GM12892 (cell line): ENCODE results near the gene MTCH1.

ENCODE experiments used
- POLR2A ChIP-seq: IDR thresholded peaks from 2 replicates; pipeline ENCODE4 v1.6.1; 2011; ENCODE audit warnings: low read depth, low read length, control low read depth
- POLR2AphosphoS5 ChIP-seq: IDR thresholded peaks from 2 replicates; pipeline ENCODE4 v1.6.1; 2011; ENCODE audit warnings: low read depth, low read length, control low read depth
- TAF1 ChIP-seq: IDR thresholded peaks from 2 replicates; pipeline ENCODE4 v1.6.1; 2011; ENCODE audit warnings: low read depth, mild to moderate bottlenecking, control low read depth, low read length, borderline replicate concordance

DNA sequence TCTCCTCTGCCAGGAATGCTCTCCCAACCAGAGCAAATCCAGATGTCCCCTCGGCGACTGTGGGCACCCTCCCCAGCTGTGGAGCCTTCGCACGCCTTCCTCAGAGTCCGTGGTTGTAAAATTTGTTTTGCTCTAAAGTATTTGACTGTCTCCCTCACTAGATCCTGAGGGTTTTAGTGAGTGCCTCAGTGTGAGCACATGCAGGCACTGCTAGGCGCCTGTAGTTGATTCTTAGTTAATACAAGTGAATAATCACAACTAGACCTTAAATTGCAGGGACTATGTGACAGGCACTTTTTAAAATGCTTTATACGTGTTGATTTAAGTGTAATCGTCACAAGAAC lies 680 bp upstream of the MTCH1 start:
- no peak for TF ChIP-seq POLR2A
- no peak for TF ChIP-seq POLR2AphosphoS5
- no peak for TF ChIP-seq TAF1
